Measurements from ENCODE around the gene OCA2. TPM values are rescaled to one million over a fixed set of nuclear protein-coding genes. Genes with fewer than 3 reads are reported as not detected.

Gene OCA2
- total RNA-seq, 1 experiment from 2014 or later, result 0.31 TPM

DNA sequence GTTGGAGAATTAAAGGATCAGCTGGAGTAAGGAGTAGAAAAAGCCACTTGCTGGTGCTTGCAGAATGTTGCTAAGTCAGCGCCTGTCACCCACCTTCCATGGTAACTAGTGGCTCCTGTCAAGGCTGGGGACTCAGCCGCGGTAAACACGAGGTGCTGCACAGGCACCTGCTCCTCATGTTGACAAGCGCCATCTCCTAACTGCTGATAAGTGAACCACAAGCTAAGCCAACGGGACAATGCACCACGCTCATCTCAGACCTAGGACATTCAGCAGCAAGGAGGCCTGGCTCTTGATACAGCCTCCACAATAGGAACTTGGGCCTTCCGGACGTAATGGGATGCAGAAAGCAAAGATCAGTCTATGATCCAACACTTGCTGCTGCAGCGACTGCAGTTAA, 264.4 kb downstream of the OCA2 start:
- no peak overlapping the region for H2AK5ac ChIP-seq (ENCODE audit: insufficient read length, low read length)
- no CpG with 5 or more reads among the region's 10 CpGs for WGBS (ENCODE audit: extremely low coverage, insufficient read length, low lambda C conversion rate)
- no peak overlapping the region for H2BK12ac ChIP-seq (ENCODE audit: insufficient read length, low read depth, low read length)
- DNase-seq, result no peak
- H4K8ac ChIP-seq (replicated peaks; ENCODE audit: insufficient read length, low read depth, low read length), result no peak overlapping the region
- Mint-ChIP-seq H3K27me3 (ENCODE audit: low read depth) (peaks cover 2% of the 10 kb centered on the region; the same call in 1 of the 2 replicates), H3K36me3 (ENCODE audit: insufficient read depth in 1 of 3, low read depth in 3 of 3) (no peaks in the 10 kb centered on the region), H3K27ac (no peak overlapping the region), H3K4me3 (no peak overlapping the region), H3K4me1 (peaks cover 3% of the 10 kb centered on the region in 2 experiments; a peak in 1 of 4 replicates), H3K9me3 (peaks cover 0 to 2% of the 10 kb centered on the region in 2 experiments; a peak in 1 of 5 replicates)
- no peak for TF ChIP-seq CTCF (conservative IDR thresholded peaks at IDR 0.05)
- H3K18ac ChIP-seq (ENCODE audit: insufficient read length, low read depth, low read length), result no peak overlapping the region
- no peak overlapping the region for H2BK120ac ChIP-seq (ENCODE audit: low read depth, low read length, poor library complexity, severe bottlenecking)
- H3K79me1 ChIP-seq (ENCODE audit: insufficient read depth, low read depth, low read length, poor library complexity, severe bottlenecking), result no peaks in the 10 kb centered on the region
- H3K14ac ChIP-seq (ENCODE audit: insufficient read depth, low read length), result no peak overlapping the region
- H3K56ac ChIP-seq (ENCODE audit: insufficient read length, low read depth, low read length), result no peak overlapping the region
- H3K23ac ChIP-seq (ENCODE audit: insufficient read length, low read depth, low read length), result no peak overlapping the region
- H2AFZ ChIP-seq (ENCODE audit: low read length), result no peak overlapping the region
- H2BK5ac ChIP-seq (ENCODE audit: insufficient read length, low read length), result no peak overlapping the region
- H3K4me2 ChIP-seq (ENCODE audit: insufficient read depth, insufficient read length, low read length), result no peak overlapping the region
- H3K79me2 ChIP-seq (ENCODE audit: insufficient read depth, low read length), result no peaks in the 10 kb centered on the region
- H3K4ac ChIP-seq (ENCODE audit: low read depth, low read length), result no peak overlapping the region
- H3K27me3 ChIP-seq (ENCODE audit: insufficient read depth, low read length), result no peaks in the 10 kb centered on the region
- no peak overlapping the region for H2BK15ac ChIP-seq (ENCODE audit: low read depth, low read length)
- no peak overlapping the region for H3T11ph ChIP-seq (ENCODE audit: low read length)
- no peaks in the 10 kb centered on the region for H3K4me1 ChIP-seq (ENCODE audit: insufficient read depth, low read length)
- H3K9me3 ChIP-seq (ENCODE audit: control insufficient read depth, low read depth, low read length), result no peaks in the 10 kb centered on the region
- no peak overlapping the region for H4K5ac ChIP-seq (ENCODE audit: insufficient read length, low read depth, low read length)
- H3K9ac ChIP-seq (ENCODE audit: extremely low read depth, insufficient read length, low read length), result no peak overlapping the region
- H4K20me1 ChIP-seq (ENCODE audit: control insufficient read depth, insufficient read depth, insufficient read length), result no peaks in the 10 kb centered on the region
- H3K23me2 ChIP-seq (ENCODE audit: insufficient read length, low read depth, low read length, poor library complexity, severe bottlenecking), result no peaks in the 10 kb centered on the region
- no peak overlapping the region for H3K27ac ChIP-seq (ENCODE audit: insufficient read length, low read depth, low read length)
- H4K91ac ChIP-seq (ENCODE audit: insufficient read length, low read depth, low read length), result peak overlapping the region; percentile 77
- H2BK20ac ChIP-seq (ENCODE audit: low read depth, low read length, poor library complexity, severe bottlenecking), result no peak overlapping the region

Data from H9 (cell line).